ENCODE results near the gene APC.
A peak's percentile ranks its signal among the peaks of the same experiment; 100 is the strongest.

DNA sequence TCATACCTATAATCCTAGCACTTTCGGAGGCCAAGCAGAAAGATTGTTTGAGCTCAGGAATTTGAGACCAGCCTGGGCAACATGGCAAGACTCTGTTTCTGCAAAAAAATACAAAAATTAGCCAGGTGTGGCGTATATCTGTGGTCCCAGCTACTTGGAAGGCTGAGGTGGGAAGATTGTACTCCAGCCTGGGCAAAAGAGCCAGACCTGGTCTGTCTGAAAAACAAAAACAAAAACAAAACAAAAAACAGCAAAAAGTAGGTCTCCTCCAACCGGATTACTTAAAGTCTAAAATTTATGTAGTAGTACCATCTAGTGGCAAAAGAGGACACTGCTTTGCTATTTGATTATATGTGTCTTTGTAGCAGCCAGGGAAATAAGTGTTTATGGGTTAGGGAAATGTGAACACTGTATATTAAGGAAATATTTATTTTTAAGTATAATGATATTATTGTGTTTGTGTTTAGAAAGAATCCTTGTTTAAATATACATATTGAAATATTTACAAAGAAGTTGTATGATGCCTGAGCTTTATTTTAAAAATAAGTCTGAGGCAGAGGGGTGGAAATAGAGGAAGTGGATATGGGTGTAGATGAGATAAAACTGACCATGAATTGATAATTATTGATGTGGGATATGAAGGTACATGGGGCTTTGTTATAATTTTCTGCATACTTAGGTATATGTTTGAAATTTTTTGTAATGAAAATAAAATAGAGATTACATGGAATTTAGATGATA lies 20.0 kb downstream of the APC start:
- TF ChIP-seq TCF12 (IDR thresholded peaks at IDR 0.05; ENCODE audit: low read depth, low read length) (no peak), TAF1 (IDR thresholded peaks at IDR 0.05; ENCODE audit: borderline replicate concordance, low read depth, low read length) (no peak), ZSCAN29 (IDR thresholded peaks at IDR 0.05) (no peak), CBX5 (IDR thresholded peaks at IDR 0.05; ENCODE audit: low read depth) (no peak), KAT2A (conservative IDR thresholded peaks at IDR 0.05; ENCODE audit: control insufficient read depth, low read depth, low read length) (no peak), EZH2 (IDR thresholded peaks at IDR 0.05; ENCODE audit: borderline replicate concordance, control insufficient read depth, low read depth, low read length) (no peak), MEF2A (IDR thresholded peaks at IDR 0.05; ENCODE audit: insufficient read depth, low read depth, low read length) (no peak), KDM1A (IDR thresholded peaks at IDR 0.05; ENCODE audit: borderline replicate concordance) (no peak)
- TF ChIP-seq, protein P1, sequence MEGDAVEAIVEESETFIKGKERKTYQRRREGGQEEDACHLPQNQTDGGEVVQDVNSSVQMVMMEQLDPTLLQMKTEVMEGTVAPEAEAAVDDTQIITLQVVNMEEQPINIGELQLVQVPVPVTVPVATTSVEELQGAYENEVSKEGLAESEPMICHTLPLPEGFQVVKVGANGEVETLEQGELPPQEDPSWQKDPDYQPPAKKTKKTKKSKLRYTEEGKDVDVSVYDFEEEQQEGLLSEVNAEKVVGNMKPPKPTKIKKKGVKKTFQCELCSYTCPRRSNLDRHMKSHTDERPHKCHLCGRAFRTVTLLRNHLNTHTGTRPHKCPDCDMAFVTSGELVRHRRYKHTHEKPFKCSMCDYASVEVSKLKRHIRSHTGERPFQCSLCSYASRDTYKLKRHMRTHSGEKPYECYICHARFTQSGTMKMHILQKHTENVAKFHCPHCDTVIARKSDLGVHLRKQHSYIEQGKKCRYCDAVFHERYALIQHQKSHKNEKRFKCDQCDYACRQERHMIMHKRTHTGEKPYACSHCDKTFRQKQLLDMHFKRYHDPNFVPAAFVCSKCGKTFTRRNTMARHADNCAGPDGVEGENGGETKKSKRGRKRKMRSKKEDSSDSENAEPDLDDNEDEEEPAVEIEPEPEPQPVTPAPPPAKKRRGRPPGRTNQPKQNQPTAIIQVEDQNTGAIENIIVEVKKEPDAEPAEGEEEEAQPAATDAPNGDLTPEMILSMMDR (IDR thresholded peaks at IDR 0.05 in 2 of 3, conservative IDR thresholded peaks at IDR 0.05 in 1 of 3; ENCODE audit: control insufficient read depth in 2 of 3, extremely low read depth in 1 of 3, insufficient read depth in 1 of 3, low read depth in 3 of 3, low read length in 3 of 3) = peak; percentile 58 to 77 (median 75); a peak in 5 of 6 replicates

All from GM12878 (cell line).